ENCODE results near the gene CCL26.
"Not testable (repeated sequence)": the region's sequence is repeated elsewhere in the genome, so short reads cannot be mapped to it uniquely, and the experiment has no call there.

Gene CCL26

GRCh38 chr7:75772081-75773077, at the start of gene CCL26:
CCL26 (minus strand) TSS chr7:75772211; CDS start chr7:75772176, 35 bp downstream.
- no peak for FAIRE-seq

GRCh38 chr7:75820688-75821087, 48.7 kb upstream of the CCL26 start:
- no peak for FAIRE-seq

- no peak for FAIRE-seq
These were observed 47.7 kb upstream of the CCL26 start for GRCh38 chr7:75819711-75820110.

GRCh38 chr7:75818472-75818871, 46.5 kb upstream of the CCL26 start:
- no peak for FAIRE-seq

- FAIRE-seq: no peak
These were observed 45.1 kb upstream of the CCL26 start for GRCh38 chr7:75817116-75817515.

- no peak for FAIRE-seq
These were observed 43.5 kb upstream of the CCL26 start for GRCh38 chr7:75815418-75816064.

- FAIRE-seq: no peak
These were observed 42.5 kb upstream of the CCL26 start for GRCh38 chr7:75814407-75814947.

GRCh38 chr7:75813781-75814236, 41.8 kb upstream of the CCL26 start, which contains the start of gene CCL24:
CCL24 (minus strand) TSS chr7:75813806; CDS start chr7:75813715, 91 bp downstream.
- no peak for FAIRE-seq

GRCh38 chr7:75813084-75813483, 41.1 kb upstream of the CCL26 start:
- FAIRE-seq: no peak

- no peak for FAIRE-seq
These were observed 40.1 kb upstream of the CCL26 start for GRCh38 chr7:75811894-75812678.

GRCh38 chr7:75809396-75809795, 37.4 kb upstream of the CCL26 start:
- FAIRE-seq: no peak

- FAIRE-seq: no peak
These were observed 36.1 kb upstream of the CCL26 start for GRCh38 chr7:75808106-75808505.

- no peak for FAIRE-seq
These were observed 35.4 kb upstream of the CCL26 start for GRCh38 chr7:75807452-75807851.

- no peak for FAIRE-seq
These were observed 34.7 kb upstream of the CCL26 start for GRCh38 chr7:75806560-75807307.

- no peak for FAIRE-seq
These were observed 32.7 kb upstream of the CCL26 start for GRCh38 chr7:75804705-75805104.

- FAIRE-seq: no peak
These were observed 32.0 kb upstream of the CCL26 start for GRCh38 chr7:75804004-75804403.

- FAIRE-seq: no peak
These were observed 30.5 kb upstream of the CCL26 start for GRCh38 chr7:75802552-75802821.

GRCh38 chr7:75798770-75799169, 26.8 kb upstream of the CCL26 start:
- no peak for FAIRE-seq

- no peak for FAIRE-seq
These were observed 24.4 kb upstream of the CCL26 start for GRCh38 chr7:75796420-75796819.

- FAIRE-seq: no peak
These were observed 23.8 kb upstream of the CCL26 start for GRCh38 chr7:75795831-75796285.

GRCh38 chr7:75793676-75794075, 21.7 kb upstream of the CCL26 start:
- no peak for FAIRE-seq

- FAIRE-seq: not testable (repeated sequence)
These were observed 20.6 kb upstream of the CCL26 start for GRCh38 chr7:75792567-75792966.
